Muscle of leg (tissue), 11 donors: ENCODE measurements around the gene SURF1. TPM values are rescaled to one million over a fixed set of nuclear protein-coding genes. Genes with fewer than 3 reads are reported as not detected.

Source experiments
- DNase-seq: peaks from one replicate; pipeline ENCODE4 v3.0.0; 2013
- H3K27ac ChIP-seq: one replicate; pipeline ENCODE4 v1.5.1; 2013; ENCODE audit warnings: mild to moderate bottlenecking, low read length, control low read depth
- H3K27me3 ChIP-seq: one replicate; pipeline ENCODE4 v1.6.1; 2013; ENCODE audit warnings: low read length; ENCODE audit not compliant: control insufficient read depth, insufficient read depth
- H3K36me3 ChIP-seq: one replicate; pipeline ENCODE4 v1.6.1; 2013; ENCODE audit warnings: low read length; ENCODE audit not compliant: control insufficient read depth, insufficient read depth
- H3K4me1 ChIP-seq: one replicate; pipeline ENCODE4 v1.6.1; 2013; ENCODE audit warnings: low read length; ENCODE audit not compliant: control insufficient read depth, insufficient read depth
- H3K4me3 ChIP-seq: one replicate; pipeline ENCODE4 v1.5.1; 2013; ENCODE audit warnings: low read length, control low read depth
- H3K9me3 ChIP-seq: replicated peaks from 2 replicates; pipeline ENCODE4 v1.6.1; 2013; ENCODE audit warnings: low read depth, low read length; ENCODE audit not compliant: control insufficient read depth
- WGBS: methylation state at CpG from one replicate; pipeline ENCODE4 v1.1.5; 2013; ENCODE audit warnings: missing lambda C conversion rate; ENCODE audit not compliant: insufficient coverage; 5-methylcytosine and 5-hydroxymethylcytosine counted together
- polyA plus RNA-seq, 8 donors: library from polyadenylated mRNA; unstranded; fragments of 120-200 nt; gene quantifications; one replicate each; pipeline versions ENCODE4 v1.2.1 to v1.2.3, GENCODE V29; 2013; ENCODE audit warnings: inconsistent platforms in 1 of 8, low replicate concordance in 1 of 8; ENCODE audit not compliant: insufficient read length in 8 of 8, insufficient read depth in 1 of 8
- total RNA-seq: library from RNA; stranded (reverse); fragments of 120-200 nt; gene quantifications from one replicate; pipeline ENCODE4 v1.2.4, GENCODE V29; 2013

SURF1 gene
- total and polyA plus RNA-seq, 9 donors: 19.3 to 36.5 (median 26.8) TPM

DNA sequence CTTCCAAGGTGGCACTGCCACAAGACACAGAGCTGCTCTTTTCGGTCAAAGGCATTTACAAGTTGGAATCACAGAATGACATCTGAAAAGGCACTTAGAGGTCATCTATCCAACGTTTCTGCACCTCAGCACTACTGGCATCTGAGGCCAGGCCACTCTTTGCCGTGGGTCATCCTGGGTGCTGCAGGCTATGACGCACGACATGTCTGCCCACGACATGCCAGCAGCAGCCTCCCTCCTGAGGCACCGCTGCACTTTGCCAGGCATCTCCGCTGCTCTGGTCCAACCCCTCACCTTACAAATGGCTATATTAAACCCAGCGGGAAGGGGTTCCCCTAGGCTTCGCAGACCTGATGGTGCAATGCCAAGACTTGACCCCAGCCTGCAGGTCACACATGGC, 11.5 kb upstream of the SURF1 start:
- 81% methylated on average over 8 of the region's 10 CpGs for WGBS
- Histone ChIP-seq H3K4me1 (peaks cover 28% of the 10 kb centered on the region), H3K27ac (no peak overlapping the region)

DNA sequence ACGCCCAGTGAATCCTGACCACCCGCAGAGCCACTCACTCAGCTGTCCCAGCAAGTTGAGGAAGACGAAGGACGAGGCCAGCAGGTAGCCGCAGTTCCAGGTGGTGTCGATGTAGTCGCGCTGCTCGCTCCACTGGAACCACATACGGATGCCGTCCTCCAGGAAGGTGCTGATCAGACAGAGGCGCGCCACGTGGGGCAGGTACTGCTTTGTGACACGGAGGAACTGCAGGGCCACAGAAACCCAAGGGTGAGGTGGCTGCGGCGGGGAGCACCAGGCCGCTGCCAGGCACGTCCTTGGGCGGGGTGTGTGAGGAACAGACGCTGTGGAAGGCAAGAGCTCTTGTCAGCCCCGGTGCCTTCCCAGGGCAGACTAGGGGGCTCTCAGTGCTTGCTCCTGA, 10.9 kb upstream of the SURF1 start:
- peaks cover 79% of the 10 kb centered on the region for H3K36me3 ChIP-seq

More for the DNA sequence above, 11.5 kb upstream of the SURF1 start:
- Histone ChIP-seq H3K36me3 (peaks cover 79% of the 10 kb centered on the region), H3K27me3 (no peaks in the 10 kb centered on the region), H3K9me3 (no peaks in the 10 kb centered on the region), H3K4me3 (no peak overlapping the region)
- DNase-seq: no peak

DNA sequence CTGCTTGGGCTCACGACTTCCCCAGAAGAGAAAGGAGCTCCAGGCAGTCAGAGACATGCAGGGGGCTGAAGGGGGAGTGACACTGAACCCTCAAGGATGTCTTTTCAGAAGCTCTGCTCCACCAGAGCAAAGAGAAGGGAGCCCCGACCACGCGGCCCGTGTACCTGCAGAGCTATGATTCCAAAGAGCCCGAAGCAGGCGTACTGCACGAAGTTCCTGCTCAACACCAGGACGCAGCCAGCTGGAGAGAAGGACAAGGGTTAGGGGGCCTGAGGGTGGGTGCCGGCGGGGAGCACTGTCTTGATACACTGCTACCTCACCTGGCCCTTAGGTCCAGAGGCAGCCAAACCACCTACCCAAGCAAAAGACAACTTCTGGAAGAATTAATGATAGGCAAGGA, 10.1 kb upstream of the SURF1 start:
- Histone ChIP-seq H3K4me3 (no peak overlapping the region), H3K36me3 (peaks cover 84% of the 10 kb centered on the region)
- 81% methylated on average over 5 of the region's 11 CpGs for WGBS

More for the DNA sequence above, 10.9 kb upstream of the SURF1 start:
- no peaks in the 10 kb centered on the region for H3K9me3 ChIP-seq
- H3K27ac ChIP-seq: no peak overlapping the region
- H3K4me3 ChIP-seq: no peak overlapping the region
- no peak for DNase-seq
- WGBS: 86% methylated on average over 21 of the region's 22 CpGs
- peaks cover 26% of the 10 kb centered on the region for H3K4me1 ChIP-seq
- H3K27me3 ChIP-seq: no peaks in the 10 kb centered on the region

DNA sequence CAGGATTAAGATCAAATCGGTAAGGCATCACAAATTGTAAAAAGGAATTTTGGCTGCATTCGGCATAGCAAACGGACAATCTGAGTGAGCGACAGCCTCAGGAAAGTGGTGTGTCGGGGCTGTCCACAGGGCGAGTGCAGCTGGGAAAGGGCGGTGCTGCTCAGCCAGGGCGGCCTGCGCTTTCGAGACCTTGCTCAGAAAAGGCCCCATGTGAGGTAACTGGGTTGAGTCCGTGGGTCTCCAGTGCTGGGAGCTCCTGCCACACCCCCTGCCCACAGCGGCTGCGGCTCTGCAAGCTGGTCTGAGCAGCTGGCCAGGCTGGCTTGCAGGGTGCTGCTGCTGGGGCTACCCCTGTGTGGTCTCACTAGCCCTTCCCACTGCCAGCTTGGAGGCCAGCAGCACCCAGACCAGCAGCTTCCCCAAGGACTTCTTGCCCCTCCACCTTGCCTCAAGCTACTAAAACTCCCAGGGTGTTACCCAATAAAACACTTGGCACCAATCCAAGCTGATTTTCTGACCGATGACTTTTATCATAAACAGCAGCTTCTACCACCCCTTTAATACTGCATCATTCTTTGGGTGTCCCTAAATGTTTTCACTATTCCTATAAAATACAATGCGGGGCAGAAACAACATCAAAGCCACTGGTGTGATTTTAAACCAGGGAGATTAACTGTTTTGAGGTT, 6.2 kb upstream of the SURF1 start:
- peaks cover 19% of the 10 kb centered on the region for H3K4me1 ChIP-seq
- no peak for DNase-seq
- no peak overlapping the region for H3K27ac ChIP-seq
- no peaks in the 10 kb centered on the region for H3K9me3 ChIP-seq
- H3K36me3 ChIP-seq: peaks cover 87% of the 10 kb centered on the region
- no peaks in the 10 kb centered on the region for H3K27me3 ChIP-seq
- no peak overlapping the region for H3K4me3 ChIP-seq
- WGBS: 78% methylated on average over 12 of the region's 15 CpGs

More for the DNA sequence above, 10.1 kb upstream of the SURF1 start:
- no peak for DNase-seq
- Histone ChIP-seq H3K27me3 (no peaks in the 10 kb centered on the region), H3K27ac (no peak overlapping the region), H3K4me1 (peaks cover 19% of the 10 kb centered on the region), H3K9me3 (no peaks in the 10 kb centered on the region)

DNA sequence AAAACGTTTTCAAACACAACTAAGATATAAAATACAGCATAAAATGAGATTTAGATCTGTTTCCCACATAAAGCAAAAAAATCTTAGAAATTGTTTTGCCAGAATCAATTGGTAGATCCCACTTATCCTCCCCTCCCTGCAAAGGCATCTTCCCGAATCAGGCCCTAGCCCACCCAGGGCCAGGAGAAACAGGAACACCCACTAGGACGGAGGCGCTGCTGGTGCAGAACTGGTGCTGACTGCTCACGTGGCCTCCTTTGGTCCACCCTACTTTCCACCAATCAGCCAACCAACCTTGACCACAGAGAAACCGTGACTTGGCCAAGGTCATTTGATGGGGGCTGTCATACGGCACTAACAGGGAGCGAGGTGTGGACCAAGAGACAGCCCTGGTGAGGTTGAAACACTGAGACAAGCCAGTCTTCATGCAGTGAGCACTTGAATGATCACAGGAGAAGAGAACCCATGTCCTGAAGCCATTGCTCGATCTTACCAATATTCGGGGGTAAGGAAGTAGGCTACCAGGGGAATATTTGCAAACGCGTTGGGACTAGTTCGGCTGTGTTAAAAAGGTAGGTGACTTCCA, 5.3 kb upstream of the SURF1 start:
- Histone ChIP-seq H3K4me1 (peaks cover 27% of the 10 kb centered on the region), H3K27me3 (no peaks in the 10 kb centered on the region), H3K36me3 (peaks cover 80% of the 10 kb centered on the region), H3K9me3 (no peaks in the 10 kb centered on the region), H3K4me3 (no peak overlapping the region), H3K27ac (no peak overlapping the region)
- DNase-seq: no peak
- 78% methylated on average over 10 of the region's 13 CpGs for WGBS

DNA sequence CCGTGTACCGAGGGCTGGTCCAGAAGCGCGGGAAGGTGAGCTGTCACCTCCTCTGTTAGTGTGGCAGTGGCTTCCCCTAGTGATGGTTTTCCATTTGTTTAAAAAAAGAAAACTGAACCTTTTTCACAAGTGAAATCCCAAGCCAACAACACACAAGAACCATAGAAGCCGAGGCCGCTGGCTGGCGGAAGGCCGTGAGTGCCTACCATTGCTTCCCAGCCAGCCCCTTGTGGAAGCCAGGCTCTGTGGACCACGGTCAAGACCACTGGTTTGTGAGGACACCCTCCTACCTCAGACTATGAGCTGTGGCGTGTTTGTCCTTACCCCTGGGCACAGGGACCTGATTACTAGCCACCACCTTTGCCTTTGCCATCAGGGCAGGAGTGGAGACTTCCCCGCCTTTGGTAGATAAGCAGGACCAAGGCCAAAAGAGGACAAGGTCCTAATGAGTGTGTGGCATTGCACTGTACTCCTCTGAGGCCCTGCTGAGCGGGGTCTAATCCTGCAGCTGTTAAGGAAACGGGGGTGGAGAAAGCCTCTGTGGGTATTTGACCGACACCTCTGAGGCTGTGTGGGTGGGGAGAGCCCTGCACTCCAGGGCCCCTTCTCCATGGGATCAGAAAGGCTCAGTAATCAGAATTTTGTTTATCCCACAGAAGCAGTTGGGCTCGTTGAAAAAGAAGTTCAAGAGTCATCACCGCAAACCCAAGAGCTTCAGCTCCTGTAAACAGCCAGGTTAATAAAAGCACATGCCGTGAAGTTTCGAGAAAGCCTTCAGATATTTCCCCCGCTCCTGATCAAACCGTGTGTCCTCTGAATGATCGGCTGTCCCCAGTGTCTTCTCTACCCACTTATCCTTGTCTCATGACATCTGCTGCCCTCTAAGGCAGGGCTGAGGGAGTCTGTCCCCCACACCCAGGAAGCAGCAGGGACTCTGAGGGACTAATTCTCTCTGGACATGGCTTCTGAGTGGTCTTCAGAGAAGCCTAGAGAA, 4.4 kb upstream of the SURF1 start:
- Histone ChIP-seq H3K27me3 (no peaks in the 10 kb centered on the region), H3K4me3 (no peak overlapping the region), H3K9me3 (no peaks in the 10 kb centered on the region), H3K36me3 (peaks cover 71% of the 10 kb centered on the region), H3K27ac (no peak overlapping the region), H3K4me1 (peaks cover 30% of the 10 kb centered on the region)
- no peak for DNase-seq
- WGBS: 57% methylated on average over 15 of the region's 21 CpGs

DNA sequence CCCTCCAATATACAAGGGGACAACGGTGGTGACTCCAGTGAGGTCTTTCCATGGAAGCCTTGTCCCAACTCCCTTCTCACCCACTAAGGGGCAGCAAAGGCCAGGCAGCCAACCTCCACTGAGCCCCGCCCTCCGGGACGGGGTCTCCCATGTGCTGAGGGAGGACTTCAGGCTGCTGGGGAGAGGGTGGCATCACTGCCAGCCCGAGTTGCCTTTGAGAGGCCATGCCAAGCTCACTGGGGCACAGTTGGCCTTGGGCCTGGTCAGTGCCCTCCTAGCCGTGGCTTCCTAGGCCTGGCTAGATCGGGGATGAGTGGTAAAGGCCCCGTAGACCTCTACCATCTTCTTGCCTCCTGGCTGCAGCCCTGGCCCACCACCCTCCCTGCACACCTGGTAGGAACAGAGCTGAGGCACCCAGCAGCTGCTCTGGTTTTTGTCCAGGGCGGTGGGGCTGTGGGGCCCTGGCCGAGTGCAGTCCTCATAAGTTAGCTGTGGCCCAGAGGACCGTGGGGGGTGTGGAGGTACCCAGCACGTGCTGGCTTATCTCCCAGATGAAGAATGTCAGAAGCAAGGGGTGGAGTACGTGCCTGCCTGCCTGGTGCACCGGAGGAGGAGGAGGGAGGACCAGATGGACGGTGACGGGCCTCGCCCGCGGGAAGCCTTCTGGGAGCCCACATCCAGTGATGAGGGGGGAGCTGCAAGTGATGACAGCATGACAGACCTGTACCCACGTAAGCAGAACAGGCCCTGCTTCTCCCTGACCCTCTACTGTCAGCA, 3.3 kb upstream of the SURF1 start:
- no peaks in the 10 kb centered on the region for H3K9me3 ChIP-seq
- DNase-seq: no peak
- H3K4me3 ChIP-seq: no peak overlapping the region
- no peak overlapping the region for H3K27ac ChIP-seq
- 67% methylated on average over 15 of the region's 20 CpGs for WGBS
- H3K36me3 ChIP-seq: peaks cover 60% of the 10 kb centered on the region
- H3K4me1 ChIP-seq: peaks cover 31% of the 10 kb centered on the region
- H3K27me3 ChIP-seq: no peaks in the 10 kb centered on the region

DNA sequence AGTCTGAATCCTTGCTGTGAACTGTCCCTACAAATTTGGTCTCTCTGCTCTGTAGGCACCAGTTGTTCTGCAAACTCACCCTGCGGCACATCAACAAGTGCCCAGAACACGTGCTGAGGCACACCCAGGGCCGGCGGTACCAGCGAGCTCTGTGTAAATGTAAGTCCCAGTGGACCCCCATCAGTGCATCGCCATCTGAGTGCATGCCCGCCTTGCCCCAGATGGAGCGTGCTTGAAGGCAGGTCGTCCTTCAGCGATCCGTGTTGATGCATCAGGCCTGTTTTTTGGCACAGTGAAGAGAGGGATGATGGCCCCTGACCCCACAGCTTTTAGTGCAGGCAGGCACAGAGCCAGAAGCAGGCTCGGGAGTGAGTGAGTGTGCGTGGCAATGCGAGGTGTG, 1.4 kb upstream of the SURF1 start:
- H3K36me3 ChIP-seq: peaks cover 56% of the 10 kb centered on the region
- H3K27ac ChIP-seq: no peak overlapping the region
- WGBS: 81% methylated on average over 14 of the region's 14 CpGs
- peaks cover 31% of the 10 kb centered on the region for H3K4me1 ChIP-seq
- no peaks in the 10 kb centered on the region for H3K27me3 ChIP-seq
- no peaks in the 10 kb centered on the region for H3K9me3 ChIP-seq
- no peak overlapping the region for H3K4me3 ChIP-seq
- DNase-seq: no peak

DNA sequence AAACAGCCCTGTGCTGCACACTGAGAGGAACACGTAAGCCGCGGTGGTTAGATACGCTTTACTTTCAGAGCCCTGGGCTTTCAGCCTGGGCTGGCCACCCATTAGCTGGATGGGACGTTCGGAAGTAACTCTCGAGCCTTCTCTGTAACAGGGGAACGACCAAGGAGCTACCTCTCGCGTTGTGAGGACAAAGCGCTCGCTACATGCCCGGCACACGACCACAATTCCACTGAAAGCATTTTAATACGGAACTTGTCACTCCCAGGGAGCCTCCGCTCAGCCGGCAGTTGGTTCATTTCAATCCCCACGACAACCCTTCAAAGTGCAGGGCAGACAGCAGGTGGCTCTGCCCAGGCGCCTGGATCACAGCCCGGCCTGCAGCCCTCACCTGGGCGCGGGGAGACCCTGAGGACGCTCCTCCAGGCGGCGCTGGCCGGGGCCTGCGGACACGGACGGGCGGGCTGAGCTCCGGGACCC, 368 bp downstream of the SURF1 start:
- Histone ChIP-seq H3K4me1 (peaks cover 29% of the 10 kb centered on the region), H3K9me3 (no peaks in the 10 kb centered on the region), H3K36me3 (peaks cover 56% of the 10 kb centered on the region), H3K27me3 (no peaks in the 10 kb centered on the region), H3K27ac (peak overlapping the region; percentile 51), H3K4me3 (peak overlapping the region; percentile 77)
- WGBS: 0% methylated on average over 31 of the region's 31 CpGs
- no peak for DNase-seq
